Fibroblast of skin of back (primary cell): ENCODE measurements around the gene EDNRA. TPM values are rescaled to one million over a fixed set of nuclear protein-coding genes. Genes with fewer than 3 reads are reported as not detected.

Experiments
- DNase-seq: peaks from one replicate; pipeline ENCODE4 v3.0.0-alpha.2; 2013
- polyA plus RNA-seq, 2 experiments: library from polyadenylated mRNA; unstranded; fragments of 120-200 nt; gene quantifications; one replicate each; pipeline ENCODE4 v1.2.1, GENCODE V29; 2013; ENCODE audit not compliant: insufficient read length in 2 of 2

EDNRA gene
- polyA plus RNA-seq (2013, experiment 1 of 2; ENCODE audit: insufficient read length), result 35.3 TPM
- 39.4 TPM for polyA plus RNA-seq (2013, experiment 2 of 2; ENCODE audit: insufficient read length)

- DNase-seq, result peak; percentile 76
Measured at GRCh38 chr4:147480891-147481576, at the start of gene EDNRA. Gene EDNRA (plus strand): TSS chr4:147481097. CDS start chr4:147485682, 4,585 bp downstream.

- peak; percentile 63 for DNase-seq
Measured at GRCh38 chr4:147434370-147434769, 46.5 kb upstream of the EDNRA start.

- DNase-seq, result no peak
Measured at GRCh38 chr4:147440442-147440841, 40.5 kb upstream of the EDNRA start.

- peak; percentile 65 for DNase-seq
Measured at GRCh38 chr4:147447786-147448185, 33.1 kb upstream of the EDNRA start.

- peak; percentile 50 for DNase-seq
Measured at GRCh38 chr4:147453561-147454141, 27.2 kb upstream of the EDNRA start.

- peak; percentile 32 for DNase-seq
Measured at GRCh38 chr4:147456706-147457105, 24.2 kb upstream of the EDNRA start.

GRCh38 chr4:147461161-147461560 lies 19.7 kb upstream of the EDNRA start:
- DNase-seq, result peak; percentile 20

GRCh38 chr4:147463065-147463464 lies 17.8 kb upstream of the EDNRA start:
- DNase-seq, result peak; percentile 70

- DNase-seq, result no peak
Measured at GRCh38 chr4:147465461-147465860, 15.4 kb upstream of the EDNRA start.

- DNase-seq, result no peak
Measured at GRCh38 chr4:147477439-147477838, 3.5 kb upstream of the EDNRA start.

- no peak for DNase-seq
Measured at GRCh38 chr4:147479376-147479775, 1.5 kb upstream of the EDNRA start.

- peak; percentile 91 for DNase-seq
Measured at GRCh38 chr4:147479786-147480185, 1.1 kb upstream of the EDNRA start.

GRCh38 chr4:147480502-147480890 lies 401 bp upstream of the EDNRA start:
- no peak for DNase-seq

GRCh38 chr4:147481577-147482109 lies 746 bp downstream of the EDNRA start:
- DNase-seq, result peak; percentile 37

GRCh38 chr4:147482281-147482680 lies 1.4 kb downstream of the EDNRA start:
- peak; percentile 43 for DNase-seq

- no peak for DNase-seq
Measured at GRCh38 chr4:147485167-147485566, 4.3 kb downstream of the EDNRA start.

- DNase-seq, result no peak
Measured at GRCh38 chr4:147487616-147488015, 6.7 kb downstream of the EDNRA start.

GRCh38 chr4:147488556-147488955 lies 7.7 kb downstream of the EDNRA start:
- peak; percentile 69 for DNase-seq

- no peak for DNase-seq
Measured at GRCh38 chr4:147491086-147491485, 10.2 kb downstream of the EDNRA start.

GRCh38 chr4:147492306-147492705 lies 11.4 kb downstream of the EDNRA start:
- DNase-seq, result peak; percentile 74

GRCh38 chr4:147492761-147493160 lies 11.9 kb downstream of the EDNRA start:
- peak; percentile 84 for DNase-seq

- peak; percentile 54 for DNase-seq
Measured at GRCh38 chr4:147493307-147493706, 12.4 kb downstream of the EDNRA start.

- no peak for DNase-seq
Measured at GRCh38 chr4:147494301-147494700, 13.4 kb downstream of the EDNRA start.

- DNase-seq, result no peak
Measured at GRCh38 chr4:147496500-147496899, 15.6 kb downstream of the EDNRA start.
